HepG2 (cell line): ENCODE measurements around the gene TLE5. TPM values are rescaled to one million over a fixed set of nuclear protein-coding genes. Genes with fewer than 3 reads are reported as not detected.
A peak's percentile ranks its signal among the peaks of the same experiment; 100 is the strongest.

Experiments
- AGO1 ChIP-seq: fragments of 200-400 bp; formaldehyde crosslinking; IDR thresholded peaks from 2 replicates; pipeline ENCODE4 v1.6.1; 2017; ENCODE audit warnings: mild to moderate bottlenecking, low read depth, low read length, moderate library complexity; ENCODE audit not compliant: poor library complexity, severe bottlenecking
- CBX1 ChIP-seq: IDR thresholded peaks from one replicate; pipeline ENCODE4 v1.6.1; 2016; ENCODE audit warnings: antibody characterized with exemption, low read depth
- HNF4A ChIP-seq: sonication (generic); formaldehyde crosslinking; IDR thresholded peaks from 2 replicates; pipeline ENCODE4 v1.4.0; 2020; ENCODE audit warnings: missing genetic modification reagents
- NR2C2 ChIP-seq: sonication (generic); formaldehyde crosslinking; IDR thresholded peaks from 2 replicates; pipeline ENCODE4 v1.4.0; 2020; ENCODE audit warnings: missing genetic modification reagents, mild to moderate bottlenecking, moderate library complexity, borderline replicate concordance
- SIX1 ChIP-seq: sonication (generic); formaldehyde crosslinking; IDR thresholded peaks from 2 replicates; pipeline ENCODE4 v1.4.0; 2020; ENCODE audit warnings: missing genetic modification reagents, borderline replicate concordance
- SNAPC2 ChIP-seq: sonication (generic); formaldehyde crosslinking; IDR thresholded peaks from 2 replicates; pipeline ENCODE4 v1.8.1; 2022; ENCODE audit warnings: mild to moderate bottlenecking, missing genetic modification reagents
- TEAD3 ChIP-seq: optimal IDR thresholded peaks from 2 replicates; pipeline ENCODE3; 2016; ENCODE audit warnings: borderline replicate concordance
- TRIM24 ChIP-seq: sonication (generic); formaldehyde crosslinking; IDR thresholded peaks from 2 replicates; pipeline ENCODE4 v1.8.0; 2022; ENCODE audit warnings: mild to moderate bottlenecking, missing genetic modification reagents
- ZNF552 ChIP-seq: sonication (generic); formaldehyde crosslinking; IDR thresholded peaks from 2 replicates; pipeline ENCODE4 v1.9.0; 2022; ENCODE audit warnings: missing genetic modification reagents, mild to moderate bottlenecking, borderline replicate concordance
- ZNF629 ChIP-seq: sonication (generic); formaldehyde crosslinking; conservative IDR thresholded peaks from 2 replicates; pipeline ENCODE4 v1.5.0; 2020; ENCODE audit warnings: missing genetic modification reagents
- ZNF776 ChIP-seq: sonication (generic); formaldehyde crosslinking; IDR thresholded peaks from 2 replicates; pipeline ENCODE4 v1.4.0; 2020; ENCODE audit warnings: mild to moderate bottlenecking, missing genetic modification reagents
- polyA plus RNA-seq, 8 experiments: library from polyadenylated mRNA; depleted of rRNA in 3 of 8; stranded (reverse) in 7 of 8; unstranded in 1 of 8; fragments of >200 nt; fragmentation: Illumina TruSeq in 4 of 8; extraction: Trizol in 4 of 8; gene quantifications; 2 replicates each; pipeline versions ENCODE4 v1.2.1 to v1.2.3, GENCODE V29; 2011 to 2016; ENCODE audit warnings: low read depth in 4 of 8, missing spikeins in 1 of 8, mixed read lengths in 1 of 8; ENCODE audit not compliant: insufficient read depth in 1 of 8
- total RNA-seq, 5 experiments: library from RNA; depleted of rRNA; stranded (reverse); fragments of >200 nt; fragmentation: Illumina TruSeq; extraction: Trizol; gene quantifications; 2 replicates each; pipeline ENCODE4 v1.2.3, GENCODE V29; 2016; ENCODE audit warnings: low read depth in 1 of 5
- TF ChIP-seq, protein P1 (sequence below): sonication (generic); formaldehyde crosslinking; IDR thresholded peaks from 2 replicates; pipeline ENCODE4 v1.5.0; 2020; ENCODE audit warnings: missing genetic modification reagents, mild to moderate bottlenecking, borderline replicate concordance
- TF ChIP-seq, protein P2 (sequence below): sonication (generic); formaldehyde crosslinking; IDR thresholded peaks from 2 replicates; pipeline ENCODE4 v1.4.0; 2020; ENCODE audit warnings: mild to moderate bottlenecking, missing genetic modification reagents
- TF ChIP-seq, protein P3 (sequence below): IDR thresholded peaks from 2 replicates; pipeline ENCODE4 v1.6.1; 2016; ENCODE audit warnings: low read depth, control low read depth
- TF ChIP-seq, protein P4 (sequence below): sonication (generic); formaldehyde crosslinking; IDR thresholded peaks from 2 replicates; pipeline ENCODE4 v1.9.0; 2021; ENCODE audit warnings: missing genetic modification reagents, mild to moderate bottlenecking, borderline replicate concordance
- TF ChIP-seq, protein P5 (sequence below): sonication (generic); formaldehyde crosslinking; IDR thresholded peaks from 2 replicates; pipeline ENCODE4 v1.4.0; 2020; ENCODE audit warnings: low read depth, mild to moderate bottlenecking, missing genetic modification reagents
- TF ChIP-seq, protein P6 (sequence below): sonication (generic); formaldehyde crosslinking; IDR thresholded peaks from 2 replicates; pipeline ENCODE4 v1.5.1; 2020; ENCODE audit warnings: missing genetic modification reagents, mild to moderate bottlenecking, borderline replicate concordance
- TF ChIP-seq, protein P7 (sequence below): sonication (generic); formaldehyde crosslinking; IDR thresholded peaks from 2 replicates; pipeline ENCODE4 v1.4.0; 2020; ENCODE audit warnings: missing genetic modification reagents
- TF ChIP-seq, protein P8 (sequence below): sonication (generic); formaldehyde crosslinking; IDR thresholded peaks from 2 replicates; pipeline ENCODE4 v1.8.0; 2022; ENCODE audit warnings: mild to moderate bottlenecking, missing genetic modification reagents

The TLE5 gene
- total and polyA plus RNA-seq, 2 of the 13 experiments (the other 11 are each of a cell fraction or from before 2014, with no cell fraction given): 62.8 to 189 TPM

DNA sequence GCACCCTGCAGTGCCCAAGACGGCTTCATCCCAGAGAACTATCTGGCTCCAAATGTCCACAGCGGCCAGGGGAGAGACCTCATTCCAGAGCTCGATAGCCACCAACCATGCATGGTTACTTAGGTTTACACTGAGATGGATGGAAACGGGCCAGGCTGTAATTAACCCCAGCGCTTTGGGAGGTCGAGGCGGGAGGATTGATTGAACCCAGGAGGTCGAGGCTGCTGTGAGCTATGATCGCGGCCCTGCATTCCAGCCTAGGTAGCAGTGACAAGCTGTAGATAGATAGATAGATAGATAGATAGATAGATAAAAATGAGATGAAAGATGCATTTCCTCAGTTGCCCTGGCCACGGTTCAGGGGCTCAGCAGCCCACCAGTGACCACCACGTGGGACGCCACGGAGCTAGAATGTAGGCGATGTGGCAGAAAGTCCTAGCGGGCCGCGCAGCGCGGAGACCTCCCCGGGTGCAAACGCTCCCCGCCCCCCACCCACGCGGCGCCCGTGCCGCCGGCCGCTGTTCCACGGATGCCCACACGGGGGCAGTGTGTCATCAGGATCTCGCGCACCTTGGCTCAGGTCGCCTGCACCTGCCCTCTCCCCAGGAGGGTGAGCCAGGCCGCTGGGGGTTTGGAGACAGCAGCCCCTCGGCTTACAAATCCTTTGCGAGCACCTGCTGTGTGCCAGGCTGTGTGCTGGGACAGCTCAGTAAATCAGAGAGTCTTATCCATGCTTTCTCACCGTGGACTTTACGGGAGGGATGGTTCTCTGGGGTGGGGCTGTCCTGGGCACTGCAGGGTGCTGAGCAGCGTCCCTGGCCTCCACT, 13.5 kb upstream of the TLE5 start (continued):
- TF ChIP-seq, protein P1, sequence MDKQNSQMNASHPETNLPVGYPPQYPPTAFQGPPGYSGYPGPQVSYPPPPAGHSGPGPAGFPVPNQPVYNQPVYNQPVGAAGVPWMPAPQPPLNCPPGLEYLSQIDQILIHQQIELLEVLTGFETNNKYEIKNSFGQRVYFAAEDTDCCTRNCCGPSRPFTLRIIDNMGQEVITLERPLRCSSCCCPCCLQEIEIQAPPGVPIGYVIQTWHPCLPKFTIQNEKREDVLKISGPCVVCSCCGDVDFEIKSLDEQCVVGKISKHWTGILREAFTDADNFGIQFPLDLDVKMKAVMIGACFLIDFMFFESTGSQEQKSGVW (CRISPR knock-in tag): no peak
- peak; percentile 30 for TF ChIP-seq TEAD3 (CRISPR knock-in tag)
- TF ChIP-seq, protein P2, sequence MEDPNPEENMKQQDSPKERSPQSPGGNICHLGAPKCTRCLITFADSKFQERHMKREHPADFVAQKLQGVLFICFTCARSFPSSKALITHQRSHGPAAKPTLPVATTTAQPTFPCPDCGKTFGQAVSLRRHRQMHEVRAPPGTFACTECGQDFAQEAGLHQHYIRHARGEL (CRISPR knock-in tag): no peak
- TF ChIP-seq, protein P3, sequence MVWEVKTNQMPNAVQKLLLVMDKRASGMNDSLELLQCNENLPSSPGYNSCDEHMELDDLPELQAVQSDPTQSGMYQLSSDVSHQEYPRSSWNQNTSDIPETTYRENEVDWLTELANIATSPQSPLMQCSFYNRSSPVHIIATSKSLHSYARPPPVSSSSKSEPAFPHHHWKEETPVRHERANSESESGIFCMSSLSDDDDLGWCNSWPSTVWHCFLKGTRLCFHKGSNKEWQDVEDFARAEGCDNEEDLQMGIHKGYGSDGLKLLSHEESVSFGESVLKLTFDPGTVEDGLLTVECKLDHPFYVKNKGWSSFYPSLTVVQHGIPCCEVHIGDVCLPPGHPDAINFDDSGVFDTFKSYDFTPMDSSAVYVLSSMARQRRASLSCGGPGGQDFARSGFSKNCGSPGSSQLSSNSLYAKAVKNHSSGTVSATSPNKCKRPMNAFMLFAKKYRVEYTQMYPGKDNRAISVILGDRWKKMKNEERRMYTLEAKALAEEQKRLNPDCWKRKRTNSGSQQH (CRISPR knock-in tag): no peak
- no peak; the same call in 1 of the 2 replicates for TF ChIP-seq SNAPC2 (CRISPR knock-in tag)
- TF ChIP-seq ZNF552 (CRISPR knock-in tag): no peak
- TF ChIP-seq, protein P4, sequence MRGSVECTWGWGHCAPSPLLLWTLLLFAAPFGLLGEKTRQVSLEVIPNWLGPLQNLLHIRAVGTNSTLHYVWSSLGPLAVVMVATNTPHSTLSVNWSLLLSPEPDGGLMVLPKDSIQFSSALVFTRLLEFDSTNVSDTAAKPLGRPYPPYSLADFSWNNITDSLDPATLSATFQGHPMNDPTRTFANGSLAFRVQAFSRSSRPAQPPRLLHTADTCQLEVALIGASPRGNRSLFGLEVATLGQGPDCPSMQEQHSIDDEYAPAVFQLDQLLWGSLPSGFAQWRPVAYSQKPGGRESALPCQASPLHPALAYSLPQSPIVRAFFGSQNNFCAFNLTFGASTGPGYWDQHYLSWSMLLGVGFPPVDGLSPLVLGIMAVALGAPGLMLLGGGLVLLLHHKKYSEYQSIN (CRISPR knock-in tag): no peak
- no peak for TF ChIP-seq NR2C2 (CRISPR knock-in tag)
- TF ChIP-seq TRIM24 (CRISPR knock-in tag): no peak
- TF ChIP-seq ZNF776 (CRISPR knock-in tag): no peak
- no peak for TF ChIP-seq AGO1
- TF ChIP-seq SIX1 (CRISPR knock-in tag): no peak
- TF ChIP-seq CBX1: no peak
- TF ChIP-seq, protein P5, sequence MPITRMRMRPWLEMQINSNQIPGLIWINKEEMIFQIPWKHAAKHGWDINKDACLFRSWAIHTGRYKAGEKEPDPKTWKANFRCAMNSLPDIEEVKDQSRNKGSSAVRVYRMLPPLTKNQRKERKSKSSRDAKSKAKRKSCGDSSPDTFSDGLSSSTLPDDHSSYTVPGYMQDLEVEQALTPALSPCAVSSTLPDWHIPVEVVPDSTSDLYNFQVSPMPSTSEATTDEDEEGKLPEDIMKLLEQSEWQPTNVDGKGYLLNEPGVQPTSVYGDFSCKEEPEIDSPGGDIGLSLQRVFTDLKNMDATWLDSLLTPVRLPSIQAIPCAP (CRISPR knock-in tag): no peak
- TF ChIP-seq, protein P6, sequence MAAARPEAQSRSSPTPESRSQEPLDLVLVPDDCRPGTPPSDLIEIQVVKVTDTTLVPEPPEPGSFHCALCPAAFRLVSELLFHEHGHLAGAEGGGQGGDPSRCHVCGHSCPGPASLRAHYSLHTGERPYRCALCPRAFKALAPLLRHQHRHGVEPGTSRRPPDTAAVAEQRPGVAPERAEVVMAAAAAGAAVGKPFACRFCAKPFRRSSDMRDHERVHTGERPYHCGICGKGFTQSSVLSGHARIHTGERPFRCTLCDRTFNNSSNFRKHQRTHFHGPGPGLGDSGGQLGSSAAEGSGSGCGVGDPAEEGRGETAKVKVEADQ (CRISPR knock-in tag): 0 out of 2 replicates have a peak, but pooled peaks have one; percentile 24
- TF ChIP-seq ZNF629 (CRISPR knock-in tag): no peak
- TF ChIP-seq HNF4A (CRISPR knock-in tag): no peak
- TF ChIP-seq, protein P7, sequence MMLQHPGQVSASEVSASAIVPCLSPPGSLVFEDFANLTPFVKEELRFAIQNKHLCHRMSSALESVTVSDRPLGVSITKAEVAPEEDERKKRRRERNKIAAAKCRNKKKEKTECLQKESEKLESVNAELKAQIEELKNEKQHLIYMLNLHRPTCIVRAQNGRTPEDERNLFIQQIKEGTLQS: no peak
- TF ChIP-seq, protein P8, sequence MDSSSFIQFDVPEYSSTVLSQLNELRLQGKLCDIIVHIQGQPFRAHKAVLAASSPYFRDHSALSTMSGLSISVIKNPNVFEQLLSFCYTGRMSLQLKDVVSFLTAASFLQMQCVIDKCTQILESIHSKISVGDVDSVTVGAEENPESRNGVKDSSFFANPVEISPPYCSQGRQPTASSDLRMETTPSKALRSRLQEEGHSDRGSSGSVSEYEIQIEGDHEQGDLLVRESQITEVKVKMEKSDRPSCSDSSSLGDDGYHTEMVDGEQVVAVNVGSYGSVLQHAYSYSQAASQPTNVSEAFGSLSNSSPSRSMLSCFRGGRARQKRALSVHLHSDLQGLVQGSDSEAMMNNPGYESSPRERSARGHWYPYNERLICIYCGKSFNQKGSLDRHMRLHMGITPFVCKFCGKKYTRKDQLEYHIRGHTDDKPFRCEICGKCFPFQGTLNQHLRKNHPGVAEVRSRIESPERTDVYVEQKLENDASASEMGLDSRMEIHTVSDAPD: no peak
